H1 (cell line): ENCODE measurements around the gene PCDHGA2. TPM values are rescaled to one million over a fixed set of nuclear protein-coding genes. Genes with fewer than 3 reads are reported as not detected.

Experiments used
- CTCF ChIA-PET: fragments of 300-600 bp; sonication (Branson Sonifier 250); formaldehyde crosslinking; loops from one replicate; lab custom pipeline; 2021; ENCODE audit not compliant: partially characterized antibody; lab: Charles Lee
- POLR2A ChIA-PET: fragments of 300-600 bp; sonication (Branson Sonifier 250); formaldehyde crosslinking; loops from one replicate; lab custom pipeline; 2021; ENCODE audit warnings: inconsistent platforms; ENCODE audit not compliant: partially characterized antibody; lab: Charles Lee
- DNase-seq, 2 experiments: peaks; one replicate each; pipeline versions ENCODE4 v3.0.0 to v3.0.0-alpha.2; 2010 to 2022; ENCODE audit warnings: low spot score in 2 of 2, low read depth in 1 of 2, mixed read lengths in 1 of 2
- FAIRE-seq: peaks from 2 replicates; lab custom pipeline; 2011; peaks lifted over from hg19 to GRCh38; lab: Jason Lieb, UNC
- H2AFZ ChIP-seq: 2 replicates; pipeline ENCODE4 v1.8.1; 2012; ENCODE audit warnings: low read length, inconsistent platforms
- H2AK5ac ChIP-seq: 2 replicates; pipeline ENCODE4 v1.6.1; 2013; ENCODE audit warnings: low read depth, low read length
- H2BK120ac ChIP-seq: replicated peaks from 2 replicates; pipeline ENCODE3; 2013; ENCODE audit warnings: low read depth, low read length, inconsistent platforms
- H2BK12ac ChIP-seq: 2 replicates; pipeline ENCODE4 v1.6.1; 2013; ENCODE audit warnings: low read depth, low read length
- H2BK15ac ChIP-seq: 2 replicates; pipeline ENCODE4 v1.6.1; 2013; ENCODE audit warnings: low read length
- H2BK20ac ChIP-seq: 2 replicates; pipeline ENCODE4 v1.6.1; 2013; ENCODE audit warnings: low read length
- H2BK5ac ChIP-seq: 2 replicates; pipeline ENCODE4 v1.6.1; 2013; ENCODE audit warnings: low read depth, low read length
- H3K14ac ChIP-seq: 2 replicates; pipeline ENCODE4 v1.6.1; 2013; ENCODE audit warnings: inconsistent platforms; ENCODE audit not compliant: insufficient read length
- H3K18ac ChIP-seq: 2 replicates; pipeline ENCODE4 v1.6.1; 2013; ENCODE audit warnings: low read length; ENCODE audit errors: extremely low read depth
- H3K23ac ChIP-seq: 2 replicates; pipeline ENCODE4 v1.6.1; 2013; ENCODE audit warnings: inconsistent platforms; ENCODE audit not compliant: insufficient read length
- H3K23me2 ChIP-seq: 2 replicates; pipeline ENCODE4 v1.6.1; 2013; ENCODE audit warnings: low read depth, low read length
- H3K27ac ChIP-seq: 2 replicates; pipeline ENCODE4 v1.6.1; 2011; ENCODE audit warnings: low read depth, low read length, inconsistent platforms
- H3K27me3 ChIP-seq, 4 experiments: replicated peaks in 1 of 4; 1 replicate in 1 of 4; 2 replicates in 3 of 4; pipeline versions ENCODE4 v1.6.1 to v1.8.1; 2011 to 2013; ENCODE audit warnings: low read length in 3 of 4, mild to moderate bottlenecking in 3 of 4, inconsistent platforms in 2 of 4, mixed read lengths in 2 of 4, moderate library complexity in 1 of 4; ENCODE audit not compliant: control insufficient read depth in 3 of 4, insufficient read depth in 3 of 4; ENCODE audit errors: extremely low read depth in 1 of 4
- H3K36me3 ChIP-seq, 4 experiments: 2 replicates each; pipeline versions ENCODE4 v1.6.1 to v1.8.1; 2011 to 2013; ENCODE audit warnings: mild to moderate bottlenecking in 4 of 4, low read length in 3 of 4, moderate library complexity in 2 of 4, control low read depth in 1 of 4, inconsistent platforms in 1 of 4; ENCODE audit not compliant: insufficient read depth in 4 of 4, control insufficient read depth in 2 of 4
- H3K4ac ChIP-seq: replicated peaks from 2 replicates; pipeline ENCODE3; 2013; ENCODE audit warnings: low read length, low read depth, mixed read lengths, inconsistent platforms; ENCODE audit not compliant: insufficient read length
- H3K4me1 ChIP-seq, 4 experiments: replicated peaks in 1 of 4; 1 replicate in 1 of 4; 2 replicates in 3 of 4; pipeline versions ENCODE4 v1.6.1 to v1.8.1; 2011 to 2013; ENCODE audit warnings: low read length in 3 of 4, inconsistent platforms in 2 of 4, mixed read lengths in 1 of 4; ENCODE audit not compliant: insufficient read depth in 4 of 4, control insufficient read depth in 3 of 4
- H3K4me2 ChIP-seq, 2 experiments: 2 replicates each; pipeline versions ENCODE4 v1.6.1 to v1.8.1; 2011 to 2013; ENCODE audit warnings: low read depth in 2 of 2, low read length in 2 of 2, control low read depth in 1 of 2, inconsistent platforms in 1 of 2, mild to moderate bottlenecking in 1 of 2; ENCODE audit not compliant: insufficient read depth in 1 of 2
- H3K4me3 ChIP-seq, 4 experiments: fragments of 200-600, 300-600 bp in 1 of 4; sonication (generic), shearing (Covaris generic), sonication (Bioruptor Twin) in 1 of 4; 2 replicates each; pipeline versions ENCODE4 v1.5.1 to v1.8.1; 2011 to 2016; ENCODE audit warnings: low read length in 4 of 4, low read depth in 3 of 4, control low read depth in 2 of 4, inconsistent platforms in 2 of 4, mild to moderate bottlenecking in 2 of 4, mixed read lengths in 1 of 4, moderate library complexity in 1 of 4; ENCODE audit not compliant: insufficient read depth in 2 of 4; ENCODE audit errors: extremely low read depth in 1 of 4
- H3K56ac ChIP-seq: replicated peaks from 2 replicates; pipeline ENCODE3; 2013; ENCODE audit warnings: low read depth, mild to moderate bottlenecking, mixed read lengths, low read length, inconsistent platforms; ENCODE audit not compliant: insufficient read length
- H3K79me1 ChIP-seq: 2 replicates; pipeline ENCODE4 v1.6.1; 2013; ENCODE audit warnings: low read depth, low read length, control low read depth
- H3K79me2 ChIP-seq, 2 experiments: 2 replicates each; pipeline versions ENCODE4 v1.6.1 to v1.8.1; 2012 to 2013; ENCODE audit warnings: low read length in 2 of 2, mild to moderate bottlenecking in 2 of 2, inconsistent platforms in 1 of 2; ENCODE audit not compliant: insufficient read depth in 2 of 2, control insufficient read depth in 1 of 2
- H3K9ac ChIP-seq, 4 experiments: replicated peaks in 1 of 4; 1 replicate in 1 of 4; 2 replicates in 3 of 4; pipeline versions ENCODE4 v1.6.1 to v1.8.1; 2011 to 2013; ENCODE audit warnings: low read depth in 3 of 4, low read length in 3 of 4, control low read depth in 2 of 4, mild to moderate bottlenecking in 2 of 4, moderate library complexity in 2 of 4, inconsistent platforms in 1 of 4; ENCODE audit errors: extremely low read depth in 1 of 4
- H3K9me3 ChIP-seq, 2 experiments: 2 replicates each; pipeline versions ENCODE4 v1.6.1 to v1.8.1; 2012 to 2013; ENCODE audit warnings: mild to moderate bottlenecking in 2 of 2, moderate library complexity in 2 of 2, control low read depth in 1 of 2, inconsistent platforms in 1 of 2, low read depth in 1 of 2, low read length in 1 of 2, mixed read lengths in 1 of 2; ENCODE audit not compliant: insufficient read depth in 2 of 2
- H4K20me1 ChIP-seq, 2 experiments: replicated peaks in 1 of 2; 2 replicates each; pipeline versions ENCODE3 to v1.8.1; 2011 to 2013; ENCODE audit warnings: inconsistent platforms in 2 of 2, low read length in 2 of 2, mild to moderate bottlenecking in 1 of 2; ENCODE audit not compliant: insufficient read depth in 2 of 2, control insufficient read depth in 1 of 2
- H4K5ac ChIP-seq: 2 replicates; pipeline ENCODE4 v1.6.1; 2013; ENCODE audit warnings: low read length, low read depth, mixed read lengths, inconsistent platforms; ENCODE audit not compliant: insufficient read length
- H4K8ac ChIP-seq: 2 replicates; pipeline ENCODE4 v1.8.0; 2013; ENCODE audit warnings: mild to moderate bottlenecking, moderate library complexity, low read length, inconsistent platforms; ENCODE audit not compliant: insufficient read depth; ENCODE audit errors: extremely low read depth
- H4K91ac ChIP-seq: replicated peaks from 2 replicates; pipeline ENCODE3; 2013; ENCODE audit warnings: low read length, mixed read lengths, inconsistent platforms; ENCODE audit not compliant: insufficient read length
- CBX5 ChIP-seq: fragments of 300-800, 300-1000 bp; sonication (generic); IDR thresholded peaks from 2 replicates; pipeline ENCODE4 v1.7.1; 2016; ENCODE audit warnings: antibody characterized with exemption, low read length, low read depth
- CHD1 ChIP-seq: IDR thresholded peaks from 2 replicates; pipeline ENCODE4 v1.6.1; 2012; ENCODE audit warnings: low read depth, low read length, improper control_type of control experiment
- WGBS, 2 experiments: shearing (Covaris generic) in 1 of 2; methylation state at CpG; one replicate each; pipeline versions ENCODE4 v1.1.6 to v1.1.7; 2013 to 2015; ENCODE audit warnings: low lambda C conversion rate in 2 of 2, mixed read lengths in 2 of 2, inconsistent platforms in 1 of 2, low coverage in 1 of 2, missing lambda C conversion rate in 1 of 2; ENCODE audit not compliant: insufficient replicate concordance in 2 of 2, insufficient coverage in 1 of 2, insufficient read length in 1 of 2; ENCODE audit errors: extremely low coverage in 1 of 2, missing lambda C conversion rate in 1 of 2; 5-methylcytosine and 5-hydroxymethylcytosine counted together
- polyA plus RNA-seq, 7 experiments: library from polyadenylated mRNA; depleted of rRNA in 3 of 7; stranded (reverse) in 5 of 7; unstranded in 2 of 7; fragments of >200 nt in 5 of 7; fragments of 200-250 nt in 2 of 7; gene quantifications; 1 replicate in 5 of 7; 2 replicates in 1 of 7; 4 replicates in 1 of 7; pipeline versions ENCODE4 v1.2.1 to v1.2.3, GENCODE V29; 2011 to 2013; ENCODE audit warnings: missing spikeins in 2 of 7, mixed read lengths in 2 of 7
- total RNA-seq: library from RNA; stranded (reverse); fragmentation: NEBNext Ultra II Directional; extraction: Animal tissue kit (Norgen Biotek cat#: 25700); gene quantifications from 2 replicates; pipeline ENCODE4 v1.2.1, GENCODE V29; 2021

PCDHGA2 gene
- total and polyA plus RNA-seq, 2 of the 8 experiments (the other 6 are each of a cell fraction or from before 2014, with no cell fraction given): 0.32 to 0.39 TPM

GRCh38 chr5:141366016-141366896 is 27.7 kb downstream of the PCDHGA2 start:
- peaks cover 0 to 3% (median 0%) of the 10 kb centered on the region in 4 experiments; a peak in 1 of 7 replicates for H3K4me1 ChIP-seq
- no peak overlapping the region for H3K4ac ChIP-seq
- H3K4me3 ChIP-seq: no peak overlapping the region
- no peak overlapping the region for H4K5ac ChIP-seq
- H2BK20ac ChIP-seq: no peak overlapping the region
- FAIRE-seq: no peak
- no peak overlapping the region for H3K23ac ChIP-seq
- H3K18ac ChIP-seq: no peak overlapping the region
- H2AFZ ChIP-seq: no peak overlapping the region
- no peaks in the 10 kb centered on the region for H3K79me2 ChIP-seq
- no peak overlapping the region for H3K9ac ChIP-seq
- peaks cover 0 to 8% (median 1%) of the 10 kb centered on the region in 4 experiments; a peak in 3 of 8 replicates for H3K36me3 ChIP-seq
- H3K56ac ChIP-seq: no peak overlapping the region
- peaks cover 43 to 50% of the 10 kb centered on the region in 2 experiments for H3K9me3 ChIP-seq
- H2BK15ac ChIP-seq: no peak overlapping the region
- no peak overlapping the region for H4K91ac ChIP-seq
- ChIA-PET CTCF (interaction anchor here (1.0 to 1.6 kb wide), 5 partner anchors 16 to 179 kb away, joined by 3 to 5 read pairs (median 4); partner anchors contain the start of genes PCDHB9, PCDHGB1 and PCDHGB6), POLR2A (no interaction called here)
- H2BK12ac ChIP-seq: no peak overlapping the region
- WGBS, 2 experiments: 97% methylated on average over 39 of the region's 46 CpGs; no CpG with 5 or more reads in 1 of the 2 experiments
- H3K27ac ChIP-seq: no peak overlapping the region
- no peaks in the 10 kb centered on the region for H4K20me1 ChIP-seq
- no peak overlapping the region for H2AK5ac ChIP-seq
- no peaks in the 10 kb centered on the region for H3K23me2 ChIP-seq
- no peak overlapping the region for H2BK120ac ChIP-seq
- H3K14ac ChIP-seq: no peak overlapping the region
- H3K79me1 ChIP-seq: no peaks in the 10 kb centered on the region
- TF ChIP-seq CHD1 (no peak), CBX5 (no peak)
- H3K4me2 ChIP-seq: no peak overlapping the region
- no peak overlapping the region for H2BK5ac ChIP-seq
- DNase-seq: no peak
- no peak overlapping the region for H4K8ac ChIP-seq
- no peaks in the 10 kb centered on the region for H3K27me3 ChIP-seq
